HG03565 (cell line): ENCODE results near the gene QRICH2.
"Not testable (repeated sequence)": the region's sequence is repeated elsewhere in the genome, so short reads cannot be mapped to it uniquely, and the experiment has no call there.

ENCODE experiments used
- ATAC-seq: cut with Tn5 transposase; IDR thresholded peaks from one replicate; pipeline ENCODE4 v1.9.1; 2021; ENCODE audit warnings: mild to moderate bottlenecking, moderate library complexity; ENCODE audit not compliant: unreplicated experiment

The QRICH2 gene

GRCh38 chr17:76233588-76234353 lies 74.3 kb downstream of the QRICH2 start:
- ATAC-seq, result no peak

GRCh38 chr17:76232342-76232741 lies 75.7 kb downstream of the QRICH2 start:
- no peak for ATAC-seq

GRCh38 chr17:76226749-76227148 lies 81.3 kb downstream of the QRICH2 start:
- not testable (repeated sequence) for ATAC-seq

GRCh38 chr17:76225373-76226086 lies 82.5 kb downstream of the QRICH2 start:
- not testable (repeated sequence) for ATAC-seq
